Mucosa of descending colon (tissue), 3 donors: ENCODE measurements around the gene HSD11B1. TPM values are rescaled to one million over a fixed set of nuclear protein-coding genes. Genes with fewer than 3 reads are reported as not detected.

ENCODE experiments used
- ATAC-seq: fragments of 200-7000 bp; cut with Tn5 transposase; one replicate; pipeline ENCODE4 v1.9.1; 2020; ENCODE audit warnings: mild to moderate bottlenecking, moderate library complexity
- DNase-seq, 3 donors: peaks; one replicate each; pipeline ENCODE4 v3.0.0-alpha.2; 2020
- H3K36me3 ChIP-seq: fragments of 200-600 bp; one replicate; pipeline ENCODE4 v1.8.0; 2021; ENCODE audit warnings: low read depth, mild to moderate bottlenecking
- H3K4me1 ChIP-seq: fragments of 200-600 bp; one replicate; pipeline ENCODE4 v1.8.0; 2021; ENCODE audit warnings: low read depth, mild to moderate bottlenecking
- H3K4me3 ChIP-seq: fragments of 200-600 bp; one replicate; pipeline ENCODE4 v1.8.0; 2021; ENCODE audit warnings: mild to moderate bottlenecking
- H3K9me3 ChIP-seq: fragments of 200-600 bp; one replicate; pipeline ENCODE4 v1.8.0; 2021; ENCODE audit warnings: mild to moderate bottlenecking
- intact Hi-C, 2 donors: fragments of 100-400 bp; cut with DNase I in 1 of 2; cut with micrococcal nuclease in 1 of 2; formaldehyde crosslinking; loops; one replicate each; pipeline versions ENCODE4 v1.11.0 to v1.11.1; 2022; cut with DNase I, micrococcal nuclease
- total RNA-seq, 3 donors: library from RNA; stranded (reverse); fragmentation: NEBNext Ultra II Directional in 2 of 3; extraction: Animal tissue kit (Norgen Biotek cat#: 25700) in 2 of 3; gene quantifications; one replicate each; pipeline versions ENCODE4 v1.2.1 to v1.2.4, GENCODE V29; 2021 to 2023
- TF ChIP-seq, protein P1 (sequence below): fragments of 200-600 bp; IDR thresholded peaks from one replicate; pipeline ENCODE4 v1.8.0; 2022; ENCODE audit warnings: antibody characterized with exemption, mild to moderate bottlenecking
- donor health status: DM: no; HTN: no; CAD: no; lungs with moderate emphysema.
- donor health status: DM: no; HTN: no; CAD: no.
- donor health status: DM: no; HTN: yes; CAD: no.

The HSD11B1 gene
- total RNA-seq, 3 donors from 2014 or later: 2.8 to 5.7 TPM; not detected in 1

DNA sequence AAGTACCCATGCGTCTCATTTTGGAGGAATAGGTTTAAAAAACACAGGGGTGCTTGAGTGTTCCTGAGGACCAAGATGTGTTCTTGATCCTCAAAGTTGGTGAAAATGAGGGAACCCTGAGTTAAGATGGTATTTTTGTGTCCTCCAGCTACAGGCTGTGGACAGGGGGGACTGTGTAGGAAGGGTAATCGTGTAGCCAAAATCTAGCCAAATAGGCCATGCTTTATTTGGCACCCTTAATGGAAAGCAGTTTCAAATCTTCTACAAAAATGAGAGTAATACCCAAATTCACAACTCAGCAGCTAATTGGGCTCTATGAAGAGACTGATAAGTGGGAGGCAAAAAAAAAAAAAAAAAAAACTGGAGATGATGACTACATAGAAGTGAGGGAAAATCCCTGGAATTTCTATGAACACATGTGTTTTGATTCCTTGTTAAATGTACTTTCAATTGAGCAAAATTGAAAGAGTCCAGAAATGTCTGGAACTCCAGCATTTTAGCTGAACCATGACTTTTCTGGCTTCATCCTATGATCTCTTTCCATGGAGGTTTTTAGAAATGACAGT, 470 bp downstream of the HSD11B1 start:
- no peak for ATAC-seq
- DNase-seq: no peak

GRCh38 chr1:209706622-209707021, 2.0 kb downstream of the HSD11B1 start:
- intact Hi-C loops: no loop called here
- TF ChIP-seq, protein P1, sequence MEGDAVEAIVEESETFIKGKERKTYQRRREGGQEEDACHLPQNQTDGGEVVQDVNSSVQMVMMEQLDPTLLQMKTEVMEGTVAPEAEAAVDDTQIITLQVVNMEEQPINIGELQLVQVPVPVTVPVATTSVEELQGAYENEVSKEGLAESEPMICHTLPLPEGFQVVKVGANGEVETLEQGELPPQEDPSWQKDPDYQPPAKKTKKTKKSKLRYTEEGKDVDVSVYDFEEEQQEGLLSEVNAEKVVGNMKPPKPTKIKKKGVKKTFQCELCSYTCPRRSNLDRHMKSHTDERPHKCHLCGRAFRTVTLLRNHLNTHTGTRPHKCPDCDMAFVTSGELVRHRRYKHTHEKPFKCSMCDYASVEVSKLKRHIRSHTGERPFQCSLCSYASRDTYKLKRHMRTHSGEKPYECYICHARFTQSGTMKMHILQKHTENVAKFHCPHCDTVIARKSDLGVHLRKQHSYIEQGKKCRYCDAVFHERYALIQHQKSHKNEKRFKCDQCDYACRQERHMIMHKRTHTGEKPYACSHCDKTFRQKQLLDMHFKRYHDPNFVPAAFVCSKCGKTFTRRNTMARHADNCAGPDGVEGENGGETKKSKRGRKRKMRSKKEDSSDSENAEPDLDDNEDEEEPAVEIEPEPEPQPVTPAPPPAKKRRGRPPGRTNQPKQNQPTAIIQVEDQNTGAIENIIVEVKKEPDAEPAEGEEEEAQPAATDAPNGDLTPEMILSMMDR: no peak
- H3K36me3 ChIP-seq: no peaks in the 10 kb centered on the region
- ATAC-seq (no peak), DNase-seq (no peak)
- no peaks in the 10 kb centered on the region for H3K9me3 ChIP-seq
- no peaks in the 10 kb centered on the region for H3K4me1 ChIP-seq
- H3K4me3 ChIP-seq: no peak overlapping the region

More for the DNA sequence above, 470 bp downstream of the HSD11B1 start:
- Histone ChIP-seq H3K4me3 (no peak overlapping the region), H3K9me3 (no peaks in the 10 kb centered on the region), H3K4me1 (no peaks in the 10 kb centered on the region), H3K36me3 (no peaks in the 10 kb centered on the region)
- TF ChIP-seq, protein P1: no peak
- intact Hi-C loops: no loop called here

GRCh38 chr1:209707308-209707707, 2.7 kb downstream of the HSD11B1 start:
- intact Hi-C loops: no loop called here
- no peak for ATAC-seq

GRCh38 chr1:209708297-209708696, 3.7 kb downstream of the HSD11B1 start:
- H3K9me3 ChIP-seq: no peaks in the 10 kb centered on the region
- no peaks in the 10 kb centered on the region for H3K36me3 ChIP-seq
- DNase-seq (no peak), ATAC-seq (no peak)
- H3K4me3 ChIP-seq: no peak overlapping the region
- no peaks in the 10 kb centered on the region for H3K4me1 ChIP-seq
- TF ChIP-seq, protein P1: no peak
- intact Hi-C loops: no loop called here

More at GRCh38 chr1:209707308-209707707, 2.7 kb downstream of the HSD11B1 start:
- Histone ChIP-seq H3K4me1 (no peaks in the 10 kb centered on the region), H3K4me3 (no peak overlapping the region), H3K9me3 (no peaks in the 10 kb centered on the region), H3K36me3 (no peaks in the 10 kb centered on the region)
- TF ChIP-seq, protein P1: no peak
- DNase-seq: no peak

DNA sequence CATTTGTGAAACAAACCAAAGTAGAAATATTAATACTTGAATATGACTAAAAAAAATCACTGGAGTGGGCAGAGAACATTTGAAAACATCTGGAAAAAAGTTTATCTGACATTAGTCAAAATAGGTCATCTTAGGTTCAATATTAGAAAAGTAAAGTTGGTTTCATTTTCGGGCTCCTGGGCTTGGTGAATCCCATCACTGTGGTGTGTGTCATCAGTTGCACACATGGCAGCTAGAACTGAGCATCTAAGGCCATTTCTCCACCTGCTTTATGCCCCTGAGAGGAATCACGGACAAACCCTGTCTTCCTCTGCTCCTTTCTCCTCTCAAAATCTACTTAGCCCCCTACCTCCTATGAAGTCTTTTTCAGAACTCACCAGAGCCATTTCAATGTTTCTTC, 5.4 kb downstream of the HSD11B1 start:
- no peak overlapping the region for H3K4me3 ChIP-seq
- TF ChIP-seq, protein P1: no peak
- no peak for ATAC-seq
- H3K4me1 ChIP-seq: no peaks in the 10 kb centered on the region
- no peaks in the 10 kb centered on the region for H3K36me3 ChIP-seq
- DNase-seq: no peak
- intact Hi-C loops: no loop called here
- no peaks in the 10 kb centered on the region for H3K9me3 ChIP-seq

DNA sequence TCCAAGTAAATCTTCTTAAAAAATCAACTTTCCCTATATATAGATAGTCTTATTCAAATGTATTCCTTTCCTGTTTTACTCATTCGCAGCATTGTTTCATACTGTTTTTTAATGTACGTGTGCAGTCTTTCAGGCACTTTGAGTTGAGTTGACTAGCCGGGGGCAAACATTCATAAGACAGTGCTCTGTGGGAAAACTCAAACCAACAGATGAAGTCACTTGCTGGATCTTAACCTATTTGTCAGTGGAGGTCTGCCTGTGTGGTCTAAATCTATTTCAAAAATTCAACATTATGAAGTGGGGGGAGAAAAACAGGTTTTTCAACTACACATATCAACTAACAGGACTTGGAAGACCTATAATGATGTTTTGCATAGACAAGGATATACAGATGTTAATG, 6.2 kb downstream of the HSD11B1 start:
- no peaks in the 10 kb centered on the region for H3K9me3 ChIP-seq
- TF ChIP-seq, protein P1: no peak
- intact Hi-C loops: no loop called here
- H3K36me3 ChIP-seq: no peaks in the 10 kb centered on the region
- DNase-seq (no peak), ATAC-seq (no peak)
- no peaks in the 10 kb centered on the region for H3K4me1 ChIP-seq
- H3K4me3 ChIP-seq: no peak overlapping the region
